ENCODE results near the gene OLA1.

Gene OLA1

DNA sequence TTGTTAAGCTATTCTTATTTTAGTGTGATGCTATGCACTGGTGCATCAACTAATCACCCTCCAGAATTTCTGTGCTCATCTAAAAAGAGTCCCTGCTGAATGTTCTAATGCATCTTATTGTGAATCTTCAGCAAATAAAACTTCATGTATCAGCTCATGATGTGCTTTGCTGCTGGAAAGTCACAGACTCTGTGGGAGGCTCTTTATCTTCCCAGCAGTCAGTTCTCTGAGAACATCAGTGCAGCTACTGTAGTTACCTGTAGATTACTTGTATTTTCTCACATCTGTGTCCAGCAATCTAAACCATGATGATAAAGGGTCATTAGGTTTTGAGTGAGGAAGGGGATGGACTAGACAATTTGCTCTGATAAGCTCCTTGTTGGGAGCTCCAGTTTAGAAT is 141.6 kb downstream of the OLA1 start:
- Histone ChIP-seq H3K23ac (ENCODE audit: low read length) (no peak overlapping the region), H3K56ac (ENCODE audit: low read length) (no peak overlapping the region), H3K9ac (ENCODE audit: low read length) (no peak overlapping the region), H3K79me1 (ENCODE audit: low read length) (no peaks in the 10 kb centered on the region), H4K8ac (ENCODE audit: low read depth, low read length) (no peak overlapping the region), H3K4me3 (ENCODE audit: low read length) (no peak overlapping the region), H3K36me3 (ENCODE audit: control insufficient read depth, insufficient read depth, low read length) (no peaks in the 10 kb centered on the region), H2BK15ac (replicated peaks; ENCODE audit: low read depth) (no peak overlapping the region), H4K5ac (ENCODE audit: low read length) (no peak overlapping the region), H3K4me2 (ENCODE audit: low read length) (no peak overlapping the region), H3K4me1 (ENCODE audit: control insufficient read depth, low read depth, low read length) (no peaks in the 10 kb centered on the region), H3K18ac (ENCODE audit: low read length) (no peak overlapping the region), H2BK120ac (ENCODE audit: low read depth, low read length) (no peak overlapping the region), H3K27ac (ENCODE audit: low read depth, low read length) (no peak overlapping the region), H2AK5ac (ENCODE audit: low read length) (no peak overlapping the region), H3K4ac (ENCODE audit: low read depth, low read length) (no peak overlapping the region), H2BK5ac (ENCODE audit: low read length) (no peak overlapping the region), H3K79me2 (ENCODE audit: control insufficient read depth, insufficient read depth, low read length) (no peaks in the 10 kb centered on the region), H3K27me3 (ENCODE audit: insufficient read depth, low read length, poor library complexity) (no peaks in the 10 kb centered on the region)
- peak; percentile 50 for DNase-seq

DNA sequence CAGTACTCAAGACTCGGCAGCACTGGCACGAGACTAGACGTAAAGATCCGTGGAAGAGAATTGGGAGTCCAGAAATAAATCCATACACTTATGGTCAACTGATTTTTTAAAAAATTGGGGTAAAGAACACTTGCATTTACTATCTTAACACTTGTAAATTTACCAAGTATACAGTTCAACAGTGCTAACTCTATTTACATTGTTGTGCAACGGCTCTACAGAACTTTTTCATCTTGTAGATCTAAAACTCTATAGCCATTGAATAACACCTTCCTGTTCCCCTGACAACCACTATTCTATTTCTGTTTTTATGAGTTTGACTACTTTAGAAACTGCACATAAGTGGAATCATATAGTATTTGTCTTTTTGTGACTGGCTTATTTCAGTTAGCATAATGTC is 153.8 kb downstream of the OLA1 start:
- Histone ChIP-seq H3K79me1 (ENCODE audit: low read length) (no peaks in the 10 kb centered on the region), H4K8ac (ENCODE audit: low read depth, low read length) (no peak overlapping the region), H3K56ac (ENCODE audit: low read length) (no peak overlapping the region), H3K9ac (ENCODE audit: low read length) (no peak overlapping the region), H2BK15ac (replicated peaks; ENCODE audit: low read depth) (no peak overlapping the region), H3K27me3 (ENCODE audit: insufficient read depth, low read length, poor library complexity) (no peaks in the 10 kb centered on the region), H3K79me2 (ENCODE audit: control insufficient read depth, insufficient read depth, low read length) (no peaks in the 10 kb centered on the region), H2BK120ac (ENCODE audit: low read depth, low read length) (no peak overlapping the region), H2AK5ac (ENCODE audit: low read length) (no peak overlapping the region), H3K27ac (ENCODE audit: low read depth, low read length) (no peak overlapping the region), H4K5ac (ENCODE audit: low read length) (no peak overlapping the region), H3K23ac (ENCODE audit: low read length) (no peak overlapping the region), H3K4ac (ENCODE audit: low read depth, low read length) (no peak overlapping the region), H3K4me3 (ENCODE audit: low read length) (no peak overlapping the region), H3K4me2 (ENCODE audit: low read length) (no peak overlapping the region), H3K4me1 (ENCODE audit: control insufficient read depth, low read depth, low read length) (no peaks in the 10 kb centered on the region), H2BK5ac (ENCODE audit: low read length) (no peak overlapping the region), H3K36me3 (ENCODE audit: control insufficient read depth, insufficient read depth, low read length) (no peaks in the 10 kb centered on the region), H3K18ac (ENCODE audit: low read length) (no peak overlapping the region)
- WGBS (ENCODE audit: extremely low coverage, insufficient coverage, low lambda C conversion rate), result no CpG with 5 or more reads among the region's 5 CpGs
- no peak for DNase-seq

DNA sequence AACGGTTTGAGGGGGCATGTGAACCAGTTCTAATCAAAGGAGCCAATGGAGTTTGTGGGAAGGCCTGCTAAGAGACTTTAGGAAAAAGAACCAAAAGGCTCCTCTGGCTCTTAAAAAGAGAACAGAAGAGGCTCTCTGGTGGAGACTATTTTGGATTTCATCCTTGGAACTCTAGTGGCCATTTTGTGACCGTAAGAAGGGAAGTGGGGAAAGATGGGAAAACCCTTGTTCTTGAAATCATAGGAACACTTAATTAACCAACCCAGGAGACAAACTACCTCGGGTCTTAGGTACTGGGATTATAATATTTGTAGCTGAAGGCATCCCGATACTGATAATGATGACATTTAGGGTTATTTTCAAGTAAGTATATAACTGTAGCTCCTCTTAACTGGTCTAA is 157.9 kb downstream of the OLA1 start:
- Histone ChIP-seq H3K4me1 (ENCODE audit: control insufficient read depth, low read depth, low read length) (no peaks in the 10 kb centered on the region), H3K27me3 (ENCODE audit: insufficient read depth, low read length, poor library complexity) (no peaks in the 10 kb centered on the region), H3K79me1 (ENCODE audit: low read length) (no peaks in the 10 kb centered on the region), H3K4ac (ENCODE audit: low read depth, low read length) (no peak overlapping the region), H3K27ac (ENCODE audit: low read depth, low read length) (no peak overlapping the region), H2BK5ac (ENCODE audit: low read length) (no peak overlapping the region), H3K9ac (ENCODE audit: low read length) (no peak overlapping the region), H2BK15ac (replicated peaks; ENCODE audit: low read depth) (no peak overlapping the region), H2AK5ac (ENCODE audit: low read length) (no peak overlapping the region), H2BK120ac (ENCODE audit: low read depth, low read length) (no peak overlapping the region), H3K23ac (ENCODE audit: low read length) (no peak overlapping the region), H4K8ac (ENCODE audit: low read depth, low read length) (no peak overlapping the region), H3K4me2 (ENCODE audit: low read length) (no peak overlapping the region), H3K36me3 (ENCODE audit: control insufficient read depth, insufficient read depth, low read length) (no peaks in the 10 kb centered on the region), H4K5ac (ENCODE audit: low read length) (no peak overlapping the region), H3K79me2 (ENCODE audit: control insufficient read depth, insufficient read depth, low read length) (no peaks in the 10 kb centered on the region), H3K4me3 (ENCODE audit: low read length) (no peak overlapping the region), H3K56ac (ENCODE audit: low read length) (no peak overlapping the region), H3K18ac (ENCODE audit: low read length) (no peak overlapping the region)
- no peak for DNase-seq
- no CpG with 5 or more reads among the region's 4 CpGs for WGBS (ENCODE audit: extremely low coverage, insufficient coverage, low lambda C conversion rate)

DNA sequence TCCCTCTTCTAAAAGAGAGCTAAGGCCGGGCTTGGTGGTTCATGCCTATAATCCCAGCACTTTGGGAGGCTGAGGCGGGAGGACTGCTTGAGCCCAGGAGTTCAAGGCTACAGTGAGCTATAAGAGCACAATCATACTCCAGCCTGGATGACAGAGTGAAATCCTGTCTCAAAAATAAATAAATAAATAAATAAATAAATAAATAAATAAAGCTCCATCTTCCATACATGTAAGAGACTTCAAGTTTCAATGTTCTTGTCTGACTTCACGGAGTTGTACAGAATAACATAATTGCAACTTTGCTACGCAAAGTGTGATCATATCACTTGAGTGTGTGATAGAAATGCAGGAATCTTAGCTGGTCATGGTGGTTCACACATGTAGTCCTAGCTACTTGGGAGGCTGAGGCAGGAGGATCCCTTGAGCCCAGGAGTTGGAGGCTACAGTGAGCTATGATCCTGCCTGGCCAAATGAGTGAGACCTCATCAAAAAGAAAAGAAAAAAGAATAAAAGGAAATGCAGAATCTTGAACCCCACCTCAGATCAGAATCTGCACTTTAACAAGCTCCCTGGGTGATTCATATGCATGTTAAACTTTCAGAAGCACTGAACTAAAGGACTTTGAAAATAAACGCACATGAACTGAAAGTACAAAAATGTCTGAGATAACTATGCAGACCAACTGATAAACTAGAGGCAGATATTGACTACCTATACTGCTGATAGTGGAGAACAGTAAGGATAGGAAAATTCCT is 159.4 kb downstream of the OLA1 start:
- no peak overlapping the region for H2AK5ac ChIP-seq (ENCODE audit: low read length)
- no peak overlapping the region for H3K18ac ChIP-seq (ENCODE audit: low read length)
- no peak overlapping the region for H3K23ac ChIP-seq (ENCODE audit: low read length)
- no peaks in the 10 kb centered on the region for H3K27me3 ChIP-seq (ENCODE audit: insufficient read depth, low read length, poor library complexity)
- no peaks in the 10 kb centered on the region for H3K4me1 ChIP-seq (ENCODE audit: control insufficient read depth, low read depth, low read length)
- H3K4me2 ChIP-seq (ENCODE audit: low read length), result no peak overlapping the region
- H3K79me1 ChIP-seq (ENCODE audit: low read length), result no peaks in the 10 kb centered on the region
- no CpG with 5 or more reads among the region's 5 CpGs for WGBS (ENCODE audit: extremely low coverage, insufficient coverage, low lambda C conversion rate)
- no peak overlapping the region for H3K4ac ChIP-seq (ENCODE audit: low read depth, low read length)
- H3K27ac ChIP-seq (ENCODE audit: low read depth, low read length), result no peak overlapping the region
- no peaks in the 10 kb centered on the region for H3K79me2 ChIP-seq (ENCODE audit: control insufficient read depth, insufficient read depth, low read length)
- H3K9ac ChIP-seq (ENCODE audit: low read length), result no peak overlapping the region
- H4K5ac ChIP-seq (ENCODE audit: low read length), result no peak overlapping the region
- no peak overlapping the region for H2BK120ac ChIP-seq (ENCODE audit: low read depth, low read length)
- no peak for DNase-seq
- H4K8ac ChIP-seq (ENCODE audit: low read depth, low read length), result no peak overlapping the region
- H3K56ac ChIP-seq (ENCODE audit: low read length), result no peak overlapping the region
- H2BK15ac ChIP-seq (replicated peaks; ENCODE audit: low read depth), result no peak overlapping the region
- no peak overlapping the region for H3K4me3 ChIP-seq (ENCODE audit: low read length)
- H3K36me3 ChIP-seq (ENCODE audit: control insufficient read depth, insufficient read depth, low read length), result no peaks in the 10 kb centered on the region
- H2BK5ac ChIP-seq (ENCODE audit: low read length), result no peak overlapping the region

DNA sequence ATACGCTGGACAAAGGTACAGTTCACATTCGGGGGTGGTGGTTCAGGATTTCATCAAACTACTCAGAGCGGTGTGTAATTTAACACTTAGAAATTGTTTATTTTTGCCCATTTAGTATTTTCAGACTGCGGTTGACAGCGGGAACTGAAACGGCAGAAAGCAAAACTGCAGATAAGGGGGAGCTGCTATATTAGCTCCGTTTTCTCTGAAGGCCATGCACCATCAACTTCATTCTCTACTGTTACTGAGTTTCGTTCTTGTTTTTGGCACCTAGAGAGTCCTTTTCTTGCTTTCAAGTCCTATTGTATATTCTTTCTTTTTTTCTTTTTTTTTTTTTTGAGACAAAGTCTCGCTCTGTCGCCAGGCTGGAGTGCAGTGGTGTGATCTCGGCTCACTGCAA is 161.6 kb downstream of the OLA1 start:
- H3K27ac ChIP-seq (ENCODE audit: low read depth, low read length), result no peak overlapping the region
- no peak overlapping the region for H2BK15ac ChIP-seq (replicated peaks; ENCODE audit: low read depth)
- no peak overlapping the region for H3K9ac ChIP-seq (ENCODE audit: low read length)
- no peak overlapping the region for H2BK120ac ChIP-seq (ENCODE audit: low read depth, low read length)
- H3K36me3 ChIP-seq (ENCODE audit: control insufficient read depth, insufficient read depth, low read length), result no peaks in the 10 kb centered on the region
- no peaks in the 10 kb centered on the region for H3K79me1 ChIP-seq (ENCODE audit: low read length)
- H4K5ac ChIP-seq (ENCODE audit: low read length), result no peak overlapping the region
- no CpG with 5 or more reads among the region's 11 CpGs for WGBS (ENCODE audit: extremely low coverage, insufficient coverage, low lambda C conversion rate)
- H3K4me3 ChIP-seq (ENCODE audit: low read length), result no peak overlapping the region
- H3K4me2 ChIP-seq (ENCODE audit: low read length), result no peak overlapping the region
- no peaks in the 10 kb centered on the region for H3K27me3 ChIP-seq (ENCODE audit: insufficient read depth, low read length, poor library complexity)
- H3K79me2 ChIP-seq (ENCODE audit: control insufficient read depth, insufficient read depth, low read length), result no peaks in the 10 kb centered on the region
- H4K8ac ChIP-seq (ENCODE audit: low read depth, low read length), result no peak overlapping the region
- no peak for DNase-seq
- no peak overlapping the region for H3K56ac ChIP-seq (ENCODE audit: low read length)
- no peaks in the 10 kb centered on the region for H3K4me1 ChIP-seq (ENCODE audit: control insufficient read depth, low read depth, low read length)
- no peak overlapping the region for H2BK5ac ChIP-seq (ENCODE audit: low read length)
- no peak overlapping the region for H2AK5ac ChIP-seq (ENCODE audit: low read length)
- no peak overlapping the region for H3K18ac ChIP-seq (ENCODE audit: low read length)
- H3K4ac ChIP-seq (ENCODE audit: low read depth, low read length), result no peak overlapping the region
- H3K23ac ChIP-seq (ENCODE audit: low read length), result no peak overlapping the region

DNA sequence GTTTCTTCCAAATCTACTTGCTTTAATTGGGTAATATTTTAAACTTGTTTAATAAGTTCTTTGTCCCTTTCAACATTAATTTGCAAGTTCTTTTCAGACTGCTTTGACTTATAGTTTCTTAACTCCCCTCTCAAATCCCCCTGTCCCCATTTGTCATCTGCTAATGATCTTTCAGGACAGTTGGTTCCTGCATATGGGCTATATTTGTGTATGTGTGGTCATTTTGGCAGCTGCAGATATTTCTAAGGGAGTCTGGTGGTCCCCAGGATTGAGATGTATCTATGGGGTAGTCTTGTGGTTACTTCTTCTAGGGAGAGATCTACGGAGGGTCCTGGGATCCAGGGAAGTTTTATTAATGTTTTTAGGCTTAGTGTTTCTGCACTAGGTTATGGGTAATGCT is 162.6 kb downstream of the OLA1 start:
- no peaks in the 10 kb centered on the region for H3K27me3 ChIP-seq (ENCODE audit: insufficient read depth, low read length, poor library complexity)
- H3K18ac ChIP-seq (ENCODE audit: low read length), result no peak overlapping the region
- no peak overlapping the region for H3K9ac ChIP-seq (ENCODE audit: low read length)
- H4K5ac ChIP-seq (ENCODE audit: low read length), result no peak overlapping the region
- no peaks in the 10 kb centered on the region for H3K36me3 ChIP-seq (ENCODE audit: control insufficient read depth, insufficient read depth, low read length)
- H3K4me1 ChIP-seq (ENCODE audit: control insufficient read depth, low read depth, low read length), result no peaks in the 10 kb centered on the region
- H2BK15ac ChIP-seq (replicated peaks; ENCODE audit: low read depth), result no peak overlapping the region
- no peak overlapping the region for H3K56ac ChIP-seq (ENCODE audit: low read length)
- no peak overlapping the region for H3K4ac ChIP-seq (ENCODE audit: low read depth, low read length)
- H3K4me2 ChIP-seq (ENCODE audit: low read length), result no peak overlapping the region
- DNase-seq, result no peak
- no CpG with 5 or more reads among the region's 1 CpG for WGBS (ENCODE audit: extremely low coverage, insufficient coverage, low lambda C conversion rate)
- H2AK5ac ChIP-seq (ENCODE audit: low read length), result no peak overlapping the region
- H3K79me1 ChIP-seq (ENCODE audit: low read length), result no peaks in the 10 kb centered on the region
- no peak overlapping the region for H2BK120ac ChIP-seq (ENCODE audit: low read depth, low read length)
- H3K79me2 ChIP-seq (ENCODE audit: control insufficient read depth, insufficient read depth, low read length), result no peaks in the 10 kb centered on the region
- H4K8ac ChIP-seq (ENCODE audit: low read depth, low read length), result peak overlapping the region; percentile 93
- no peak overlapping the region for H3K27ac ChIP-seq (ENCODE audit: low read depth, low read length)
- H3K4me3 ChIP-seq (ENCODE audit: low read length), result no peak overlapping the region
- H3K23ac ChIP-seq (ENCODE audit: low read length), result no peak overlapping the region
- no peak overlapping the region for H2BK5ac ChIP-seq (ENCODE audit: low read length)

Measured in mesendoderm (in vitro differentiated cells).